Left ventricle myocardium superior (tissue), 1 donor: Measurements from ENCODE around the gene PRDM1. TPM values are rescaled to one million over a fixed set of nuclear protein-coding genes. Genes with fewer than 3 reads are reported as not detected.
"Not testable (repeated sequence)": the region's sequence is repeated elsewhere in the genome, so short reads cannot be mapped to it uniquely, and the experiment has no call there.

ENCODE experiments used
- ATAC-seq: fragments of 200-7000 bp; cut with Tn5 transposase; one replicate; pipeline ENCODE4 v1.9.1; 2020; ENCODE audit warnings: mild to moderate bottlenecking, moderate library complexity
- DNase-seq: peaks from one replicate; pipeline ENCODE4 v3.0.0-alpha.2; 2020
- intact Hi-C: fragments of 100-400 bp; cut with micrococcal nuclease; formaldehyde crosslinking; loops from one replicate; pipeline ENCODE4 v1.11.0; 2022
- total RNA-seq: library from RNA; stranded (reverse); fragmentation: NEBNext Ultra II Directional; extraction: Animal tissue kit (Norgen Biotek cat#: 25700); gene quantifications from one replicate; pipeline ENCODE4 v1.2.1, GENCODE V29; 2021
- donor health status: DM: no; HTN: yes; CAD: no; lungs with severe emphysema.

The PRDM1 gene
- total RNA-seq, 1 donor from 2014 or later = 1.7 TPM

- DNase-seq (no peak), ATAC-seq (no peak)
- intact Hi-C loops = no loop called here
Observed at GRCh38 chr6:106128981-106129781, 43.0 kb downstream of the PRDM1 start.

GRCh38 chr6:106132153-106132698 lies 46.1 kb downstream of the PRDM1 start:
- intact Hi-C loops = no loop called here
- ATAC-seq (no peak), DNase-seq (no peak)

- DNase-seq = no peak
- ATAC-seq = no peak
- intact Hi-C loops = no loop called here
Observed at GRCh38 chr6:106133040-106133439, 46.9 kb downstream of the PRDM1 start.

GRCh38 chr6:106134087-106134770 lies 48.1 kb downstream of the PRDM1 start:
- DNase-seq (no peak), ATAC-seq (no peak)
- intact Hi-C loops = no loop called here

GRCh38 chr6:106134906-106135634 lies 48.9 kb downstream of the PRDM1 start:
- intact Hi-C loops = no loop called here
- ATAC-seq (no peak), DNase-seq (no peak)

- intact Hi-C loops = no loop called here
- no peak for ATAC-seq
- no peak for DNase-seq
Observed at GRCh38 chr6:106135911-106136571, 49.9 kb downstream of the PRDM1 start.

- ATAC-seq (no peak), DNase-seq (no peak)
- intact Hi-C loops = no loop called here
Observed at GRCh38 chr6:106136845-106137244, 50.7 kb downstream of the PRDM1 start.

GRCh38 chr6:106138151-106138550 lies 52.0 kb downstream of the PRDM1 start:
- intact Hi-C loops = no loop called here
- ATAC-seq = no peak
- DNase-seq = no peak

GRCh38 chr6:106141441-106142237 lies 55.5 kb downstream of the PRDM1 start:
- ATAC-seq (no peak), DNase-seq (no peak)
- intact Hi-C loops = no loop called here

GRCh38 chr6:106142876-106143431 lies 56.8 kb downstream of the PRDM1 start:
- intact Hi-C loops = no loop called here
- DNase-seq (no peak), ATAC-seq (no peak)

GRCh38 chr6:106143665-106144064 lies 57.5 kb downstream of the PRDM1 start:
- DNase-seq = no peak
- intact Hi-C loops = no loop called here
- ATAC-seq = no peak

- no peak for DNase-seq
- intact Hi-C loops = no loop called here
- ATAC-seq = no peak
Observed at GRCh38 chr6:106145144-106145543, 59.0 kb downstream of the PRDM1 start.

GRCh38 chr6:106145741-106146227 lies 59.6 kb downstream of the PRDM1 start:
- intact Hi-C loops = no loop called here
- ATAC-seq = no peak

GRCh38 chr6:106146852-106147351 lies 60.8 kb downstream of the PRDM1 start:
- no peak for ATAC-seq
- intact Hi-C loops = no loop called here
- no peak for DNase-seq

More at GRCh38 chr6:106145741-106146227, 59.6 kb downstream of the PRDM1 start:
- DNase-seq = no peak

GRCh38 chr6:106147476-106147875 lies 61.3 kb downstream of the PRDM1 start:
- ATAC-seq (no peak), DNase-seq (no peak)
- intact Hi-C loops = no loop called here

GRCh38 chr6:106149472-106150069 lies 63.4 kb downstream of the PRDM1 start:
- intact Hi-C loops = no loop called here
- ATAC-seq (no peak), DNase-seq (no peak)

- intact Hi-C loops, DNase-seq, ATAC-seq: not testable (repeated sequence)
Observed at GRCh38 chr6:106152476-106152875, 66.3 kb downstream of the PRDM1 start.
